H1 (cell line): ENCODE results near the gene SASS6. TPM values are rescaled to one million over a fixed set of nuclear protein-coding genes. Genes with fewer than 3 reads are reported as not detected.

Experiments used
- CBX8 ChIP-seq: fragments of 300-800, 300-1000 bp; sonication (generic); IDR thresholded peaks from 2 replicates; pipeline ENCODE4 v1.7.1; 2016; ENCODE audit warnings: low read depth, low read length, borderline replicate concordance
- JUN ChIP-seq: IDR thresholded peaks from 2 replicates; pipeline ENCODE4 v1.6.1; 2011; ENCODE audit warnings: low read depth, mild to moderate bottlenecking, improper control_type of control experiment, low read length
- POLR2AphosphoS5 ChIP-seq: IDR thresholded peaks from 2 replicates; pipeline ENCODE4 v1.6.1; 2011; ENCODE audit warnings: low read depth, low read length
- RXRA ChIP-seq: IDR thresholded peaks from 2 replicates; pipeline ENCODE4 v1.6.1; 2011; ENCODE audit warnings: low read depth, mild to moderate bottlenecking, low read length, moderate library complexity; ENCODE audit not compliant: insufficient read depth
- SP4 ChIP-seq: IDR thresholded peaks from 2 replicates; pipeline ENCODE4 v1.6.1; 2012; ENCODE audit warnings: low read length, inconsistent platforms
- polyA plus RNA-seq, 7 experiments: library from polyadenylated mRNA; depleted of rRNA in 3 of 7; stranded (reverse) in 5 of 7; unstranded in 2 of 7; fragments of >200 nt in 5 of 7; fragments of 200-250 nt in 2 of 7; gene quantifications; 1 replicate in 5 of 7; 2 replicates in 1 of 7; 4 replicates in 1 of 7; pipeline versions ENCODE4 v1.2.1 to v1.2.3, GENCODE V29; 2011 to 2013; ENCODE audit warnings: missing spikeins in 2 of 7, mixed read lengths in 2 of 7
- total RNA-seq: library from RNA; stranded (reverse); fragmentation: NEBNext Ultra II Directional; extraction: Animal tissue kit (Norgen Biotek cat#: 25700); gene quantifications from 2 replicates; pipeline ENCODE4 v1.2.1, GENCODE V29; 2021

SASS6 gene
- total and polyA plus RNA-seq, 2 of the 8 experiments (the other 6 are each of a cell fraction or from before 2014, with no cell fraction given), result 1.2 to 13.8 TPM

- TF ChIP-seq POLR2AphosphoS5 (no peak), CBX8 (no peak), SP4 (no peak), RXRA (no peak), JUN (no peak)
These were observed 5.5 kb downstream of the SASS6 start (continued) for GRCh38 chr1:100127226-100127625.
